ENCODE results near the gene CNTNAP5. TPM values are rescaled to one million over a fixed set of nuclear protein-coding genes. Genes with fewer than 3 reads are reported as not detected.

Gene CNTNAP5
- total and polyA plus RNA-seq, 4 donors, result not detected

DNA sequence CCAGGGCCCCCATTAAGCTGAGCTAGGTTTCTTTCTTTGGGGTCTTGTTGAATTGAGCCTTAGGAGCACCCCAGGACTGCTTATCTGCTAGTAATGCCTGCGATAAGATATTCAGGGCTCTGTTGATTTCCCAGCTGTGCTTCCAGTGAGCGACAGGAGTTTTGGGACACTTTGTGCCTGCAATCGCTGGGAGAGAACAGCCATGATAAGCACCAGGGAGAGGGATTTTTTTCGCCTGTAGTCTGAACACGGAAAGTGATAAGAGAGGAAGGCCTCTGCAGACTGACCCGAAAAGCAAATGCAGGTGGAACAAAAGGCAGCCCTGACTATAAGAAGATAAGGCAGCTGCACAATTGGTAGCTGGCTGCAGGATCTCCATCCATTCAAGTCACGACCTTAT is 244.3 kb downstream of the CNTNAP5 start:
- 47% methylated on average over 7 of the region's 7 CpGs for WGBS
- H3K27me3 ChIP-seq (ENCODE audit: control insufficient read depth in 4 of 4, insufficient read depth in 4 of 4, low read length in 3 of 4), result no peaks in the 10 kb centered on the region
- no peak overlapping the region for H3K4me3 ChIP-seq (ENCODE audit: low read depth in 1 of 3, low read length in 3 of 3)
- no peak for DNase-seq (ENCODE audit: low spot score)
- H3K4me1 ChIP-seq (ENCODE audit: control insufficient read depth in 4 of 4, insufficient read depth in 4 of 4, low read length in 3 of 4), result no peaks in the 10 kb centered on the region
- TF ChIP-seq, protein P1, sequence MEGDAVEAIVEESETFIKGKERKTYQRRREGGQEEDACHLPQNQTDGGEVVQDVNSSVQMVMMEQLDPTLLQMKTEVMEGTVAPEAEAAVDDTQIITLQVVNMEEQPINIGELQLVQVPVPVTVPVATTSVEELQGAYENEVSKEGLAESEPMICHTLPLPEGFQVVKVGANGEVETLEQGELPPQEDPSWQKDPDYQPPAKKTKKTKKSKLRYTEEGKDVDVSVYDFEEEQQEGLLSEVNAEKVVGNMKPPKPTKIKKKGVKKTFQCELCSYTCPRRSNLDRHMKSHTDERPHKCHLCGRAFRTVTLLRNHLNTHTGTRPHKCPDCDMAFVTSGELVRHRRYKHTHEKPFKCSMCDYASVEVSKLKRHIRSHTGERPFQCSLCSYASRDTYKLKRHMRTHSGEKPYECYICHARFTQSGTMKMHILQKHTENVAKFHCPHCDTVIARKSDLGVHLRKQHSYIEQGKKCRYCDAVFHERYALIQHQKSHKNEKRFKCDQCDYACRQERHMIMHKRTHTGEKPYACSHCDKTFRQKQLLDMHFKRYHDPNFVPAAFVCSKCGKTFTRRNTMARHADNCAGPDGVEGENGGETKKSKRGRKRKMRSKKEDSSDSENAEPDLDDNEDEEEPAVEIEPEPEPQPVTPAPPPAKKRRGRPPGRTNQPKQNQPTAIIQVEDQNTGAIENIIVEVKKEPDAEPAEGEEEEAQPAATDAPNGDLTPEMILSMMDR (IDR thresholded peaks at IDR 0.05; ENCODE audit: low read depth, low read length, missing input control), result no peak
- TF ChIP-seq TAF1 (conservative IDR thresholded peaks at IDR 0.05) (no peak), FOXA2 (IDR thresholded peaks at IDR 0.05) (no peak), GABPA (IDR thresholded peaks at IDR 0.05 in 1 of 2, conservative IDR thresholded peaks at IDR 0.05 in 1 of 2) (no peak), EGR1 (IDR thresholded peaks at IDR 0.05; ENCODE audit: low read depth in 2 of 2) (no peak), HNF4A (conservative IDR thresholded peaks at IDR 0.05) (no peak), YY1 (IDR thresholded peaks at IDR 0.05) (no peak), RAD21 (IDR thresholded peaks at IDR 0.05) (no peak), HNF4G (IDR thresholded peaks at IDR 0.05) (no peak), SP1 (IDR thresholded peaks at IDR 0.05) (no peak), JUND (IDR thresholded peaks at IDR 0.05) (no peak), NR2F2 (IDR thresholded peaks at IDR 0.05) (no peak), FOXA1 (IDR thresholded peaks at IDR 0.05) (no peak)
- TF ChIP-seq, protein P2, sequence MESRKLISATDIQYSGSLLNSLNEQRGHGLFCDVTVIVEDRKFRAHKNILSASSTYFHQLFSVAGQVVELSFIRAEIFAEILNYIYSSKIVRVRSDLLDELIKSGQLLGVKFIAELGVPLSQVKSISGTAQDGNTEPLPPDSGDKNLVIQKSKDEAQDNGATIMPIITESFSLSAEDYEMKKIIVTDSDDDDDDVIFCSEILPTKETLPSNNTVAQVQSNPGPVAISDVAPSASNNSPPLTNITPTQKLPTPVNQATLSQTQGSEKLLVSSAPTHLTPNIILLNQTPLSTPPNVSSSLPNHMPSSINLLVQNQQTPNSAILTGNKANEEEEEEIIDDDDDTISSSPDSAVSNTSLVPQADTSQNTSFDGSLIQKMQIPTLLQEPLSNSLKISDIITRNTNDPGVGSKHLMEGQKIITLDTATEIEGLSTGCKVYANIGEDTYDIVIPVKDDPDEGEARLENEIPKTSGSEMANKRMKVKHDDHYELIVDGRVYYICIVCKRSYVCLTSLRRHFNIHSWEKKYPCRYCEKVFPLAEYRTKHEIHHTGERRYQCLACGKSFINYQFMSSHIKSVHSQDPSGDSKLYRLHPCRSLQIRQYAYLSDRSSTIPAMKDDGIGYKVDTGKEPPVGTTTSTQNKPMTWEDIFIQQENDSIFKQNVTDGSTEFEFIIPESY (IDR thresholded peaks at IDR 0.05), result no peak
- TF ChIP-seq, protein P3, sequence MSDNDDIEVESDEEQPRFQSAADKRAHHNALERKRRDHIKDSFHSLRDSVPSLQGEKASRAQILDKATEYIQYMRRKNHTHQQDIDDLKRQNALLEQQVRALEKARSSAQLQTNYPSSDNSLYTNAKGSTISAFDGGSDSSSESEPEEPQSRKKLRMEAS (IDR thresholded peaks at IDR 0.05), result no peak
- TF ChIP-seq, protein P4, sequence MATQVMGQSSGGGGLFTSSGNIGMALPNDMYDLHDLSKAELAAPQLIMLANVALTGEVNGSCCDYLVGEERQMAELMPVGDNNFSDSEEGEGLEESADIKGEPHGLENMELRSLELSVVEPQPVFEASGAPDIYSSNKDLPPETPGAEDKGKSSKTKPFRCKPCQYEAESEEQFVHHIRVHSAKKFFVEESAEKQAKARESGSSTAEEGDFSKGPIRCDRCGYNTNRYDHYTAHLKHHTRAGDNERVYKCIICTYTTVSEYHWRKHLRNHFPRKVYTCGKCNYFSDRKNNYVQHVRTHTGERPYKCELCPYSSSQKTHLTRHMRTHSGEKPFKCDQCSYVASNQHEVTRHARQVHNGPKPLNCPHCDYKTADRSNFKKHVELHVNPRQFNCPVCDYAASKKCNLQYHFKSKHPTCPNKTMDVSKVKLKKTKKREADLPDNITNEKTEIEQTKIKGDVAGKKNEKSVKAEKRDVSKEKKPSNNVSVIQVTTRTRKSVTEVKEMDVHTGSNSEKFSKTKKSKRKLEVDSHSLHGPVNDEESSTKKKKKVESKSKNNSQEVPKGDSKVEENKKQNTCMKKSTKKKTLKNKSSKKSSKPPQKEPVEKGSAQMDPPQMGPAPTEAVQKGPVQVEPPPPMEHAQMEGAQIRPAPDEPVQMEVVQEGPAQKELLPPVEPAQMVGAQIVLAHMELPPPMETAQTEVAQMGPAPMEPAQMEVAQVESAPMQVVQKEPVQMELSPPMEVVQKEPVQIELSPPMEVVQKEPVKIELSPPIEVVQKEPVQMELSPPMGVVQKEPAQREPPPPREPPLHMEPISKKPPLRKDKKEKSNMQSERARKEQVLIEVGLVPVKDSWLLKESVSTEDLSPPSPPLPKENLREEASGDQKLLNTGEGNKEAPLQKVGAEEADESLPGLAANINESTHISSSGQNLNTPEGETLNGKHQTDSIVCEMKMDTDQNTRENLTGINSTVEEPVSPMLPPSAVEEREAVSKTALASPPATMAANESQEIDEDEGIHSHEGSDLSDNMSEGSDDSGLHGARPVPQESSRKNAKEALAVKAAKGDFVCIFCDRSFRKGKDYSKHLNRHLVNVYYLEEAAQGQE (IDR thresholded peaks at IDR 0.05), result no peak
- TF ChIP-seq, protein P5, sequence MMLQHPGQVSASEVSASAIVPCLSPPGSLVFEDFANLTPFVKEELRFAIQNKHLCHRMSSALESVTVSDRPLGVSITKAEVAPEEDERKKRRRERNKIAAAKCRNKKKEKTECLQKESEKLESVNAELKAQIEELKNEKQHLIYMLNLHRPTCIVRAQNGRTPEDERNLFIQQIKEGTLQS (IDR thresholded peaks at IDR 0.05), result no peak
- H3K9ac ChIP-seq (ENCODE audit: low read depth in 1 of 2, low read length in 2 of 2), result no peak overlapping the region
- H3K36me3 ChIP-seq (ENCODE audit: control insufficient read depth in 4 of 4, insufficient read depth in 3 of 4, low read depth in 1 of 4, low read length in 3 of 4), result no peaks in the 10 kb centered on the region
- H3K27ac ChIP-seq (ENCODE audit: low read depth in 1 of 2, low read length in 2 of 2), result no peak overlapping the region
- H3K9me3 ChIP-seq (ENCODE audit: control insufficient read depth in 4 of 4, low read length in 3 of 4), result no peaks in the 10 kb centered on the region
